HepG2 (cell line): ENCODE results near the gene GBGT1. TPM values are rescaled to one million over a fixed set of nuclear protein-coding genes. Genes with fewer than 3 reads are reported as not detected.

Experiments used
- BCL6 ChIP-seq: IDR thresholded peaks from 2 replicates; pipeline ENCODE4 v1.6.1; 2016; ENCODE audit warnings: missing genetic modification reagents, missing compliant biosample characterization
- CAMTA2 ChIP-seq: sonication (generic); formaldehyde crosslinking; IDR thresholded peaks from 2 replicates; pipeline ENCODE4 v1.4.0; 2020; ENCODE audit warnings: mild to moderate bottlenecking, missing genetic modification reagents, borderline replicate concordance
- CEBPG ChIP-seq: IDR thresholded peaks from 2 replicates; pipeline ENCODE4 v1.6.1; 2016
- CTCF ChIP-seq: sonication (generic); formaldehyde crosslinking; IDR thresholded peaks from 2 replicates; pipeline ENCODE4 v1.5.0; 2020; ENCODE audit warnings: mild to moderate bottlenecking, missing genetic modification reagents, moderate library complexity
- FOXO1 ChIP-seq: sonication (generic); formaldehyde crosslinking; IDR thresholded peaks from 2 replicates; pipeline ENCODE4 v1.4.0; 2020; ENCODE audit warnings: missing genetic modification reagents
- HNF4A ChIP-seq: sonication (generic); formaldehyde crosslinking; IDR thresholded peaks from 2 replicates; pipeline ENCODE4 v1.4.0; 2020; ENCODE audit warnings: missing genetic modification reagents
- HNF4G ChIP-seq, 2 experiments: sonication (generic) in 1 of 2; formaldehyde crosslinking in 1 of 2; IDR thresholded peaks; 2 replicates each; pipeline versions ENCODE4 v1.4.0 to v1.6.1; 2011 to 2020; ENCODE audit warnings: borderline replicate concordance in 2 of 2, low read depth in 2 of 2, mild to moderate bottlenecking in 2 of 2, low read length in 1 of 2, missing genetic modification reagents in 1 of 2, moderate library complexity in 1 of 2
- NR2F1 ChIP-seq, 2 experiments: fragments of 450-650 bp in 1 of 2; formaldehyde crosslinking in 1 of 2; IDR thresholded peaks; 2 replicates each; pipeline versions ENCODE4 v1.5.0 to v1.6.1; 2016 to 2020; ENCODE audit warnings: mild to moderate bottlenecking in 1 of 2, missing compliant biosample characterization in 1 of 2, missing genetic modification reagents in 1 of 2, moderate library complexity in 1 of 2
- NR2F6 ChIP-seq, 2 experiments: IDR thresholded peaks; 2 replicates each; pipeline ENCODE4 v1.6.1; 2016; ENCODE audit warnings: antibody characterized with exemption in 1 of 2, mild to moderate bottlenecking in 1 of 2
- POGZ ChIP-seq: sonication (generic); formaldehyde crosslinking; IDR thresholded peaks from 2 replicates; pipeline ENCODE4 v1.4.0; 2020; ENCODE audit warnings: mild to moderate bottlenecking, missing genetic modification reagents
- SAP130 ChIP-seq: IDR thresholded peaks from 2 replicates; pipeline ENCODE4 v1.6.1; 2016; ENCODE audit warnings: low read depth
- SMC3 ChIP-seq: IDR thresholded peaks from 2 replicates; pipeline ENCODE4 v1.6.1; 2011; ENCODE audit warnings: low read length, improper control_type of control experiment
- SOX5 ChIP-seq: IDR thresholded peaks from 2 replicates; pipeline ENCODE4 v1.6.1; 2016; ENCODE audit warnings: borderline replicate concordance
- SP4 ChIP-seq: sonication (generic); formaldehyde crosslinking; IDR thresholded peaks from 2 replicates; pipeline ENCODE4 v1.8.1; 2023; ENCODE audit warnings: mild to moderate bottlenecking, missing genetic modification reagents
- SRF ChIP-seq: IDR thresholded peaks from 2 replicates; pipeline ENCODE4 v1.6.1; 2011; ENCODE audit warnings: mild to moderate bottlenecking, low read depth, low read length, moderate library complexity
- STAG1 ChIP-seq: sonication (generic); formaldehyde crosslinking; IDR thresholded peaks from 2 replicates; pipeline ENCODE4 v1.4.0; 2020; ENCODE audit warnings: missing genetic modification reagents
- ZBTB3 ChIP-seq: sonication (generic); formaldehyde crosslinking; IDR thresholded peaks from 2 replicates; pipeline ENCODE4 v1.4.0; 2020; ENCODE audit warnings: low read depth, mild to moderate bottlenecking, moderate library complexity, missing genetic modification reagents, borderline replicate concordance
- ZNF460 ChIP-seq: sonication (generic); formaldehyde crosslinking; IDR thresholded peaks from 2 replicates; pipeline ENCODE4 v1.5.1; 2020; ENCODE audit warnings: missing genetic modification reagents, mild to moderate bottlenecking, borderline replicate concordance
- ZNF567 ChIP-seq: sonication (generic); formaldehyde crosslinking; IDR thresholded peaks from 2 replicates; pipeline ENCODE4 v1.8.1; 2023; ENCODE audit warnings: mild to moderate bottlenecking, missing genetic modification reagents, borderline replicate concordance
- ZNF597 ChIP-seq: sonication (generic); formaldehyde crosslinking; IDR thresholded peaks from 2 replicates; pipeline ENCODE4 v1.5.0; 2020; ENCODE audit warnings: missing genetic modification reagents
- ZNF768 ChIP-seq: sonication (generic); formaldehyde crosslinking; IDR thresholded peaks from 2 replicates; pipeline ENCODE4 v1.4.0; 2020; ENCODE audit warnings: missing genetic modification reagents
- polyA plus RNA-seq, 8 experiments: library from polyadenylated mRNA; depleted of rRNA in 3 of 8; stranded (reverse) in 7 of 8; unstranded in 1 of 8; fragments of >200 nt; fragmentation: Illumina TruSeq in 4 of 8; extraction: Trizol in 4 of 8; gene quantifications; 2 replicates each; pipeline versions ENCODE4 v1.2.1 to v1.2.3, GENCODE V29; 2011 to 2016; ENCODE audit warnings: low read depth in 4 of 8, missing spikeins in 1 of 8, mixed read lengths in 1 of 8; ENCODE audit not compliant: insufficient read depth in 1 of 8
- total RNA-seq, 5 experiments: library from RNA; depleted of rRNA; stranded (reverse); fragments of >200 nt; fragmentation: Illumina TruSeq; extraction: Trizol; gene quantifications; 2 replicates each; pipeline ENCODE4 v1.2.3, GENCODE V29; 2016; ENCODE audit warnings: low read depth in 1 of 5
- TF ChIP-seq, protein P1 (sequence below): sonication (generic); formaldehyde crosslinking; IDR thresholded peaks from 2 replicates; pipeline ENCODE4 v1.4.0; 2020; ENCODE audit warnings: mild to moderate bottlenecking, missing genetic modification reagents
- TF ChIP-seq, protein P2 (sequence below): sonication (generic); formaldehyde crosslinking; IDR thresholded peaks from 2 replicates; pipeline ENCODE4 v1.9.0; 2021; ENCODE audit warnings: missing genetic modification reagents, borderline replicate concordance

Gene GBGT1
- total and polyA plus RNA-seq, 2 of the 13 experiments (the other 11 are each of a cell fraction or from before 2014, with no cell fraction given) = not detected

GRCh38 chr9:133160742-133161546, 2.8 kb downstream of the GBGT1 start (continued):
- TF ChIP-seq, protein P1, sequence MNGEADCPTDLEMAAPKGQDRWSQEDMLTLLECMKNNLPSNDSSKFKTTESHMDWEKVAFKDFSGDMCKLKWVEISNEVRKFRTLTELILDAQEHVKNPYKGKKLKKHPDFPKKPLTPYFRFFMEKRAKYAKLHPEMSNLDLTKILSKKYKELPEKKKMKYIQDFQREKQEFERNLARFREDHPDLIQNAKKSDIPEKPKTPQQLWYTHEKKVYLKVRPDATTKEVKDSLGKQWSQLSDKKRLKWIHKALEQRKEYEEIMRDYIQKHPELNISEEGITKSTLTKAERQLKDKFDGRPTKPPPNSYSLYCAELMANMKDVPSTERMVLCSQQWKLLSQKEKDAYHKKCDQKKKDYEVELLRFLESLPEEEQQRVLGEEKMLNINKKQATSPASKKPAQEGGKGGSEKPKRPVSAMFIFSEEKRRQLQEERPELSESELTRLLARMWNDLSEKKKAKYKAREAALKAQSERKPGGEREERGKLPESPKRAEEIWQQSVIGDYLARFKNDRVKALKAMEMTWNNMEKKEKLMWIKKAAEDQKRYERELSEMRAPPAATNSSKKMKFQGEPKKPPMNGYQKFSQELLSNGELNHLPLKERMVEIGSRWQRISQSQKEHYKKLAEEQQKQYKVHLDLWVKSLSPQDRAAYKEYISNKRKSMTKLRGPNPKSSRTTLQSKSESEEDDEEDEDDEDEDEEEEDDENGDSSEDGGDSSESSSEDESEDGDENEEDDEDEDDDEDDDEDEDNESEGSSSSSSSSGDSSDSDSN (CRISPR knock-in tag) = 0 out of 2 replicates have a peak, but pooled peaks have one; percentile 23
- TF ChIP-seq POGZ (CRISPR knock-in tag) (no peak), ZNF460 (CRISPR knock-in tag) (peak; percentile 80), HNF4G (IDR thresholded peaks at IDR 0.05; ENCODE audit: borderline replicate concordance, low read depth, low read length) (0 out of 2 replicates have a peak, but pooled peaks have one; percentile 10), HNF4G (CRISPR knock-in tag; IDR thresholded peaks at IDR 0.05; ENCODE audit: borderline replicate concordance, low read depth) (no peak), STAG1 (CRISPR knock-in tag) (peak; percentile 46), SMC3 (peak; percentile 50; the same call in 1 of the 2 replicates), ZBTB3 (no peak), ZNF597 (CRISPR knock-in tag) (no peak), BCL6 (CRISPR knock-in tag) (0 out of 2 replicates have a peak, but pooled peaks have one; percentile 21), HNF4A (CRISPR knock-in tag) (peak; percentile 60), NR2F6 (IDR thresholded peaks at IDR 0.05) (peak; percentile 57; the same call in 1 of the 2 replicates), NR2F6 (CRISPR knock-in tag; IDR thresholded peaks at IDR 0.05) (peak; percentile 59), ZNF768 (no peak), CTCF (CRISPR knock-in tag) (peak; percentile 74), FOXO1 (CRISPR knock-in tag) (peak; percentile 37; the same call in 1 of the 2 replicates), ZNF567 (0 out of 2 replicates have a peak, but pooled peaks have one; percentile 41), SP4 (CRISPR knock-in tag) (no peak), CEBPG (CRISPR knock-in tag) (peak; percentile 87), CAMTA2 (CRISPR knock-in tag) (no peak), SOX5 (CRISPR knock-in tag) (no peak), NR2F1 (CRISPR knock-in tag; IDR thresholded peaks at IDR 0.05) (0 out of 4 replicates have a peak, but pooled peaks of 1 of the 2 experiments have one; percentile 37), SRF (peak; percentile 59; the same call in 1 of the 2 replicates), SAP130 (CRISPR knock-in tag) (0 out of 2 replicates have a peak, but pooled peaks have one; percentile 15)
- TF ChIP-seq, protein P2, sequence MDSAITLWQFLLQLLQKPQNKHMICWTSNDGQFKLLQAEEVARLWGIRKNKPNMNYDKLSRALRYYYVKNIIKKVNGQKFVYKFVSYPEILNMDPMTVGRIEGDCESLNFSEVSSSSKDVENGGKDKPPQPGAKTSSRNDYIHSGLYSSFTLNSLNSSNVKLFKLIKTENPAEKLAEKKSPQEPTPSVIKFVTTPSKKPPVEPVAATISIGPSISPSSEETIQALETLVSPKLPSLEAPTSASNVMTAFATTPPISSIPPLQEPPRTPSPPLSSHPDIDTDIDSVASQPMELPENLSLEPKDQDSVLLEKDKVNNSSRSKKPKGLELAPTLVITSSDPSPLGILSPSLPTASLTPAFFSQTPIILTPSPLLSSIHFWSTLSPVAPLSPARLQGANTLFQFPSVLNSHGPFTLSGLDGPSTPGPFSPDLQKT (CRISPR knock-in tag) = no peak
